ENCODE data around the gene PNPLA8. TPM values are rescaled to one million over a fixed set of nuclear protein-coding genes. Genes with fewer than 3 reads are reported as not detected.
"Not testable (repeated sequence)": the region's sequence is repeated elsewhere in the genome, so short reads cannot be mapped to it uniquely, and the experiment has no call there.

Gene PNPLA8
- total RNA-seq, 2 donors from 2014 or later = 15.0 to 16.8 TPM

DNA sequence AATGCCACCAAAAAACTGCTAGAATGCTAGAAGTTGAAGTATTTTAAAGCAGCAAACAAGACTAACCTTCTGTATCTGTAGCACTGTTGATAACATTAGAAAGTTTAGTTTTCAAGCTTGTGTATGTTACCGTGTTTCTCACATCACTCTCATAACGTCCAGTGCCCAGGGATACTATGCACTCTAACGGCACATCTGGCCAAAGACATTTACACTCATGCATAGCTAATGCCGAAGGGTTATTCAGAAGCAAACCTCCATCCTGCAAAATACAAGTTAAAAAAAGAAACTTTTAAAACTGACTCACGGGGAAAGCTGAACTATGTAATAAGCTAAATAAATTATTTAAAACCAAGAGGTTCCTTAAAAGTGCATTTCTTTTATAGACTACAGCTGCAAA lies 46.8 kb downstream of the PNPLA8 start:
- H3K36me3 ChIP-seq (replicated peaks in 1 of 2; ENCODE audit: insufficient read depth in 1 of 2, low read depth in 2 of 2) = peaks cover 0 to 5% of the 10 kb centered on the region in 2 donors

GRCh38 chr7:108468246-108468645 lies 57.7 kb downstream of the PNPLA8 start:
- DNase-seq (no peak), ATAC-seq (no peak)
- intact Hi-C loops (cut with DNase I) = no loop called here
- no peaks in the 10 kb centered on the region for H3K9me3 ChIP-seq
- no peak for TF ChIP-seq CTCF (IDR thresholded peaks at IDR 0.05)
- no peak for TF ChIP-seq POLR2A (IDR thresholded peaks at IDR 0.05)
- H3K27ac ChIP-seq = no peak overlapping the region
- no peak overlapping the region for H3K4me3 ChIP-seq
- H3K36me3 ChIP-seq (replicated peaks in 1 of 2; ENCODE audit: insufficient read depth in 1 of 2, low read depth in 2 of 2) = no peaks in the 10 kb centered on the region
- H3K4me1 ChIP-seq = no peaks in the 10 kb centered on the region
- WGBS, 2 donors = 78 to 84% methylated on average over 4 of the region's 4 CpGs
- H3K27me3 ChIP-seq = no peaks in the 10 kb centered on the region

More for the DNA sequence above, 46.8 kb downstream of the PNPLA8 start:
- no peaks in the 10 kb centered on the region for H3K4me1 ChIP-seq
- H3K27ac ChIP-seq = no peak overlapping the region
- H3K9me3 ChIP-seq = no peaks in the 10 kb centered on the region
- H3K4me3 ChIP-seq = no peak overlapping the region
- ATAC-seq (no peak), DNase-seq (no peak)
- WGBS, 2 donors = 95% methylated on average over 5 of the region's 5 CpGs
- no peaks in the 10 kb centered on the region for H3K27me3 ChIP-seq
- TF ChIP-seq POLR2A (IDR thresholded peaks at IDR 0.05) = no peak
- intact Hi-C loops (cut with DNase I) = no loop called here

- WGBS, 2 donors = 25 to 39% methylated on average over 2 of the region's 2 CpGs
- Histone ChIP-seq H3K9me3 (no peaks in the 10 kb centered on the region), H3K4me1 (no peaks in the 10 kb centered on the region), H3K36me3 (replicated peaks in 1 of 2; ENCODE audit: insufficient read depth in 1 of 2, low read depth in 2 of 2) (no peaks in the 10 kb centered on the region), H3K27me3 (no peaks in the 10 kb centered on the region), H3K4me3 (no peak overlapping the region), H3K27ac (no peak overlapping the region)
- DNase-seq (no peak), ATAC-seq (no peak)
- TF ChIP-seq POLR2A (IDR thresholded peaks at IDR 0.05) (no peak), CTCF (IDR thresholded peaks at IDR 0.05) (no peak)
- intact Hi-C loops (cut with DNase I) = no loop called here
These were observed 58.5 kb downstream of the PNPLA8 start for GRCh38 chr7:108467391-108467790.

DNA sequence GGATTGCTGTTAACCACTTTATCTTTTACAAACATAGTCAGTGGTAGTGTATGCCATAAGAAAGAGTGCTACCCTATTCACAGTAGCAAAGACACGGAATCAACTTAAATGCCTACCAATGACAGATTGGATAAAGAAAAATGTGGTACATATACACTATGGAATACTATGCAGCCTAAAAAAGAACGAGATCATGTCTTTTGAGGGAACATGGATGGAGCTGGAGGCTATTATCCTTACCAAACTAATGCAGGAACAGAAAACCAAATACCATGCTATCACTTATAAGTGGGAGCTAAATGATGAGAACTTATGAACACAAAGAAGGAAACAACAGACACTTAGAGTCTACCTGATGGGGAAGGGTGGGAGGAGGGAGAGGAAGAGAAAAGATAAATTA lies 59.6 kb downstream of the PNPLA8 start:
- H3K27ac ChIP-seq; H3K36me3 ChIP-seq (replicated peaks in 1 of 2; ENCODE audit: insufficient read depth in 1 of 2, low read depth in 2 of 2); H3K9me3 ChIP-seq; H3K4me3 ChIP-seq; H3K27me3 ChIP-seq; ATAC-seq; intact Hi-C loops (cut with DNase I); DNase-seq: not testable (repeated sequence)
- 84 to 91% methylated on average over 2 of the region's 2 CpGs for WGBS, 2 donors
- peaks cover 10% of the 10 kb centered on the region for H3K4me1 ChIP-seq

GRCh38 chr7:108464743-108465142 lies 61.2 kb downstream of the PNPLA8 start:
- H3K4me1 ChIP-seq = peaks cover 23% of the 10 kb centered on the region
- TF ChIP-seq POLR2A (IDR thresholded peaks at IDR 0.05) (no peak), CTCF (IDR thresholded peaks at IDR 0.05) (no peak)
- DNase-seq (no peak), ATAC-seq (no peak)
- no peaks in the 10 kb centered on the region for H3K36me3 ChIP-seq (replicated peaks in 1 of 2; ENCODE audit: insufficient read depth in 1 of 2, low read depth in 2 of 2)
- H3K4me3 ChIP-seq = no peak overlapping the region
- intact Hi-C loops (cut with DNase I) = no loop called here
- WGBS, 2 donors = 94 to 96% methylated on average over 2 of the region's 2 CpGs
- no peak overlapping the region for H3K27ac ChIP-seq
- no peaks in the 10 kb centered on the region for H3K27me3 ChIP-seq
- no peaks in the 10 kb centered on the region for H3K9me3 ChIP-seq

- no peaks in the 10 kb centered on the region for H3K27me3 ChIP-seq
- DNase-seq = no peak
- intact Hi-C loops (cut with DNase I) = no loop called here
- H3K27ac ChIP-seq = no peak overlapping the region
- WGBS, 2 donors = 64 to 66% methylated on average over 2 of the region's 2 CpGs
- H3K36me3 ChIP-seq (replicated peaks in 1 of 2; ENCODE audit: insufficient read depth in 1 of 2, low read depth in 2 of 2) = no peaks in the 10 kb centered on the region
- peaks cover 23% of the 10 kb centered on the region for H3K4me1 ChIP-seq
- TF ChIP-seq CTCF (IDR thresholded peaks at IDR 0.05) (no peak), POLR2A (IDR thresholded peaks at IDR 0.05) (no peak)
- no peak overlapping the region for H3K4me3 ChIP-seq
- no peak for ATAC-seq
- H3K9me3 ChIP-seq = no peaks in the 10 kb centered on the region
These were observed 62.3 kb downstream of the PNPLA8 start for GRCh38 chr7:108463613-108464012.

Data from body of pancreas (tissue), 4 donors.